Type B pancreatic cell (in vitro differentiated cells): ENCODE results near the gene LGSN. TPM values are rescaled to one million over a fixed set of nuclear protein-coding genes. Genes with fewer than 3 reads are reported as not detected.

Source experiments
- DNase-seq: peaks from one replicate; pipeline ENCODE4 v3.0.0; 2021; ENCODE audit warnings: mixed read lengths; ENCODE audit not compliant: unreplicated experiment; ENCODE audit errors: extremely low spot score
- H3K27ac Mint-ChIP-seq: 2 replicates; pipeline ENCODE4 v1.8.0; 2021; ENCODE audit warnings: mild to moderate bottlenecking, mixed read lengths
- H3K27me3 Mint-ChIP-seq: 2 replicates; pipeline ENCODE4 v1.8.0; 2021; ENCODE audit warnings: mixed read lengths
- H3K36me3 Mint-ChIP-seq: 2 replicates; pipeline ENCODE4 v1.8.0; 2021; ENCODE audit warnings: mixed read lengths
- H3K4me1 Mint-ChIP-seq: one replicate; pipeline ENCODE4 v1.8.0; 2021; ENCODE audit warnings: mixed read lengths; ENCODE audit not compliant: unreplicated experiment
- H3K4me3 Mint-ChIP-seq: 2 replicates; pipeline ENCODE4 v1.8.0; 2021; ENCODE audit warnings: mild to moderate bottlenecking, mixed read lengths
- H3K9me3 Mint-ChIP-seq: 2 replicates; pipeline ENCODE4 v1.8.0; 2021; ENCODE audit warnings: mixed read lengths
- CTCF ChIP-seq: fragments of 200-600 bp; sonication (generic); conservative IDR thresholded peaks from 2 replicates; pipeline ENCODE4 v1.5.0; 2021; ENCODE audit warnings: antibody characterized with exemption, mild to moderate bottlenecking
- total RNA-seq: library from RNA; stranded (reverse); gene quantifications from 2 replicates; pipeline ENCODE4 v1.2.1, GENCODE V29; 2021; ENCODE audit warnings: low replicate concordance

LGSN gene
- total RNA-seq, 1 donor from 2014 or later = not detected

GRCh38 chr6:63317641-63318040, 2.1 kb downstream of the LGSN start:
- TF ChIP-seq CTCF = no peak
- no peak for DNase-seq
- H3K4me3 Mint-ChIP-seq = no peak overlapping the region
- H3K9me3 Mint-ChIP-seq = no peaks in the 10 kb centered on the region
- H3K4me1 Mint-ChIP-seq = no peaks in the 10 kb centered on the region
- H3K27me3 Mint-ChIP-seq = no peaks in the 10 kb centered on the region
- no peaks in the 10 kb centered on the region for H3K36me3 Mint-ChIP-seq
- H3K27ac Mint-ChIP-seq = no peak overlapping the region

GRCh38 chr6:63316113-63316512, 3.7 kb downstream of the LGSN start:
- Mint-ChIP-seq H3K4me3 (no peak overlapping the region), H3K27me3 (no peaks in the 10 kb centered on the region), H3K9me3 (no peaks in the 10 kb centered on the region), H3K4me1 (no peaks in the 10 kb centered on the region), H3K36me3 (no peaks in the 10 kb centered on the region), H3K27ac (no peak overlapping the region)
- no peak for TF ChIP-seq CTCF
- DNase-seq = no peak

- no peak for TF ChIP-seq CTCF
- no peak for DNase-seq
- H3K4me3 Mint-ChIP-seq = no peak overlapping the region
- H3K4me1 Mint-ChIP-seq = no peaks in the 10 kb centered on the region
- H3K36me3 Mint-ChIP-seq = no peaks in the 10 kb centered on the region
- no peaks in the 10 kb centered on the region for H3K27me3 Mint-ChIP-seq
- H3K9me3 Mint-ChIP-seq = no peaks in the 10 kb centered on the region
- H3K27ac Mint-ChIP-seq = no peak overlapping the region
Observed at GRCh38 chr6:63313111-63313510, 6.7 kb downstream of the LGSN start.

- no peaks in the 10 kb centered on the region for H3K9me3 Mint-ChIP-seq
- peak; percentile 61 for TF ChIP-seq CTCF
- no peak overlapping the region for H3K4me3 Mint-ChIP-seq
- no peak for DNase-seq
- H3K27ac Mint-ChIP-seq = no peak overlapping the region
- no peaks in the 10 kb centered on the region for H3K36me3 Mint-ChIP-seq
- H3K27me3 Mint-ChIP-seq = no peaks in the 10 kb centered on the region
- no peaks in the 10 kb centered on the region for H3K4me1 Mint-ChIP-seq
Observed at GRCh38 chr6:63307581-63308246, 12.1 kb downstream of the LGSN start.

- Mint-ChIP-seq H3K4me3 (no peak overlapping the region), H3K36me3 (no peaks in the 10 kb centered on the region), H3K27me3 (no peaks in the 10 kb centered on the region), H3K4me1 (no peaks in the 10 kb centered on the region), H3K9me3 (no peaks in the 10 kb centered on the region), H3K27ac (no peak overlapping the region)
- no peak for DNase-seq
- no peak for TF ChIP-seq CTCF
Observed at GRCh38 chr6:63306420-63306819, 13.4 kb downstream of the LGSN start.

- H3K4me1 Mint-ChIP-seq = no peaks in the 10 kb centered on the region
- H3K27ac Mint-ChIP-seq = no peak overlapping the region
- H3K4me3 Mint-ChIP-seq = no peak overlapping the region
- TF ChIP-seq CTCF = no peak
- no peak for DNase-seq
- H3K36me3 Mint-ChIP-seq = no peaks in the 10 kb centered on the region
- no peaks in the 10 kb centered on the region for H3K27me3 Mint-ChIP-seq
- no peaks in the 10 kb centered on the region for H3K9me3 Mint-ChIP-seq
Observed at GRCh38 chr6:63305277-63305676, 14.5 kb downstream of the LGSN start.
